Pulmonary artery endothelial cell (primary cell): ENCODE measurements around the gene COX19. TPM values are rescaled to one million over a fixed set of nuclear protein-coding genes. Genes with fewer than 3 reads are reported as not detected.

Experiments used
- DNase-seq: peaks from one replicate; pipeline ENCODE4 v3.0.0-alpha.2; 2011; ENCODE audit warnings: low read depth, low spot score
- total RNA-seq: library from RNA; depleted of rRNA; stranded (reverse); fragments of >200 nt; gene quantifications from 2 replicates; pipeline ENCODE4 v1.2.3, GENCODE V29; 2014

COX19 gene
- total RNA-seq, 1 donor from 2014 or later, result 5.9 TPM

GRCh38 chr7:992709-993607, 17.6 kb upstream of the COX19 start:
- peak; percentile 90 for DNase-seq

- DNase-seq, result no peak
Observed at GRCh38 chr7:991729-992656, 16.6 kb upstream of the COX19 start.

GRCh38 chr7:990933-991728, 15.8 kb upstream of the COX19 start:
- no peak for DNase-seq

- no peak for DNase-seq
Observed at GRCh38 chr7:990352-990932, 15.1 kb upstream of the COX19 start.

- DNase-seq, result no peak
Observed at GRCh38 chr7:988963-989529, 13.7 kb upstream of the COX19 start.

GRCh38 chr7:988426-988911, 13.1 kb upstream of the COX19 start:
- no peak for DNase-seq

- no peak for DNase-seq
Observed at GRCh38 chr7:987909-988308, 12.6 kb upstream of the COX19 start.

GRCh38 chr7:986766-987751, 11.7 kb upstream of the COX19 start:
- no peak for DNase-seq

GRCh38 chr7:985915-986741, 10.8 kb upstream of the COX19 start:
- no peak for DNase-seq

GRCh38 chr7:985127-985416, 9.7 kb upstream of the COX19 start:
- DNase-seq, result no peak

GRCh38 chr7:984361-985126, 9.2 kb upstream of the COX19 start:
- no peak for DNase-seq

GRCh38 chr7:983616-984071, 8.3 kb upstream of the COX19 start:
- no peak for DNase-seq

GRCh38 chr7:983004-983615, 7.8 kb upstream of the COX19 start, which contains the start of gene CYP2W1:
CYP2W1 (plus strand) TSS chr7:983181; CDS start chr7:983212, 31 bp downstream.
- DNase-seq, result no peak

GRCh38 chr7:982511-983003, 7.2 kb upstream of the COX19 start:
- DNase-seq, result no peak

GRCh38 chr7:981793-982510, 6.6 kb upstream of the COX19 start:
- no peak for DNase-seq

GRCh38 chr7:979886-980571, 4.7 kb upstream of the COX19 start:
- DNase-seq, result no peak
